ENCODE measurements around the gene GLYR1.

GRCh38 chr16:4859190-4859899 lies 12.3 kb upstream of the GLYR1 start:
- no peak for TF ChIP-seq CTCF (IDR thresholded peaks at IDR 0.05)
- no peak for TF ChIP-seq POLR2A (IDR thresholded peaks at IDR 0.05)
